H1 (cell line): ENCODE results near the gene CHST9.

ENCODE experiments used
- CREB1 ChIP-seq: IDR thresholded peaks from 2 replicates; pipeline ENCODE4 v1.6.1; 2012; ENCODE audit warnings: inconsistent platforms
- JUN ChIP-seq: IDR thresholded peaks from 2 replicates; pipeline ENCODE4 v1.6.1; 2011; ENCODE audit warnings: low read depth, mild to moderate bottlenecking, improper control_type of control experiment, low read length
- KDM1A ChIP-seq: fragments of 200-600, 300-600 bp; sonication (generic); IDR thresholded peaks from 2 replicates; pipeline ENCODE4 v1.7.1; 2016; ENCODE audit warnings: mild to moderate bottlenecking, low read length, borderline replicate concordance
- KDM4A ChIP-seq: IDR thresholded peaks from one replicate; pipeline ENCODE4 v1.7.1; 2012; ENCODE audit warnings: low read depth, mild to moderate bottlenecking, moderate library complexity, low read length, inconsistent platforms; ENCODE audit not compliant: severe bottlenecking
- POLR2A ChIP-seq, 2 experiments: IDR thresholded peaks; 1 replicate in 1 of 2; 2 replicates in 1 of 2; pipeline ENCODE4 v1.6.1; 2011; ENCODE audit warnings: low read depth in 2 of 2, low read length in 2 of 2, mild to moderate bottlenecking in 2 of 2; ENCODE audit errors: control extremely low read depth in 1 of 2
- RAD21 ChIP-seq, 2 experiments: IDR thresholded peaks in 1 of 2; conservative IDR thresholded peaks in 1 of 2; 2 replicates each; pipeline ENCODE4 v1.6.1; 2011; ENCODE audit warnings: low read depth in 2 of 2, low read length in 2 of 2, improper control_type of control experiment in 1 of 2, inconsistent platforms in 1 of 2, mild to moderate bottlenecking in 1 of 2, moderate library complexity in 1 of 2
- TAF1 ChIP-seq: IDR thresholded peaks from 2 replicates; pipeline ENCODE4 v1.6.1; 2011; ENCODE audit warnings: mild to moderate bottlenecking, low read depth, low read length
- ZNF274 ChIP-seq: IDR thresholded peaks from 2 replicates; pipeline ENCODE4 v1.7.0; 2012; ENCODE audit warnings: low read length, borderline replicate concordance; ENCODE audit errors: extremely low read depth
- TF ChIP-seq, protein P1 (sequence below), 3 experiments: IDR thresholded peaks; 1 replicate in 2 of 3; 2 replicates in 1 of 3; pipeline versions ENCODE4 v1.5.1 to v1.6.1; 2011; ENCODE audit warnings: low read length in 3 of 3, mild to moderate bottlenecking in 3 of 3, inconsistent platforms in 2 of 3, low read depth in 1 of 3, moderate library complexity in 1 of 3; ENCODE audit not compliant: insufficient read depth in 1 of 3; ENCODE audit errors: control extremely low read depth in 1 of 3

DNA sequence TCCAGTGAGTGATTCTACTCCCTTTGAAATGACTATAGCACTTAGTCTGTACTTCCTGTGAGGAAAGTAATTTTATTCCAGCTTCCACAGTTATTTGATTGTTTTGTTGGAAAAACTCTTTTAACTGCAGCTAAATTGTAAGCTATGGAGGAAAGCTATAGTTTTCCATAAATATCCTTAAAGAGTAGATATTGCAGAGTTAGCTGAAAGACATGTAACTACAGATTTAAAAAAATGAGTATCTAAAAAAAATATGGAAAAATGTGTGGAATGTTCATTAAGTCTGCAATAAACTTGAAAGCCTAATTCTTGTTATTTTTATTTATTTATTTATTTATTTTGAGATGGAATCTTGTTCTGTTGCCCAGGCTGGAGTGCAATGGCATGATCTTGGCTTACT lies 262.8 kb downstream of the CHST9 start:
- TF ChIP-seq ZNF274, result no peak
- no peak for TF ChIP-seq JUN
- TF ChIP-seq RAD21 (IDR thresholded peaks at IDR 0.05 in 1 of 2, conservative IDR thresholded peaks at IDR 0.05 in 1 of 2; ENCODE audit: low read depth in 2 of 2, low read length in 2 of 2), result no peak
- TF ChIP-seq TAF1, result no peak
- no peak for TF ChIP-seq POLR2A (IDR thresholded peaks at IDR 0.05; ENCODE audit: control extremely low read depth in 1 of 2, low read depth in 2 of 2, low read length in 2 of 2)
- no peak for TF ChIP-seq CREB1
- TF ChIP-seq KDM4A, result no peak
- TF ChIP-seq, protein P1, sequence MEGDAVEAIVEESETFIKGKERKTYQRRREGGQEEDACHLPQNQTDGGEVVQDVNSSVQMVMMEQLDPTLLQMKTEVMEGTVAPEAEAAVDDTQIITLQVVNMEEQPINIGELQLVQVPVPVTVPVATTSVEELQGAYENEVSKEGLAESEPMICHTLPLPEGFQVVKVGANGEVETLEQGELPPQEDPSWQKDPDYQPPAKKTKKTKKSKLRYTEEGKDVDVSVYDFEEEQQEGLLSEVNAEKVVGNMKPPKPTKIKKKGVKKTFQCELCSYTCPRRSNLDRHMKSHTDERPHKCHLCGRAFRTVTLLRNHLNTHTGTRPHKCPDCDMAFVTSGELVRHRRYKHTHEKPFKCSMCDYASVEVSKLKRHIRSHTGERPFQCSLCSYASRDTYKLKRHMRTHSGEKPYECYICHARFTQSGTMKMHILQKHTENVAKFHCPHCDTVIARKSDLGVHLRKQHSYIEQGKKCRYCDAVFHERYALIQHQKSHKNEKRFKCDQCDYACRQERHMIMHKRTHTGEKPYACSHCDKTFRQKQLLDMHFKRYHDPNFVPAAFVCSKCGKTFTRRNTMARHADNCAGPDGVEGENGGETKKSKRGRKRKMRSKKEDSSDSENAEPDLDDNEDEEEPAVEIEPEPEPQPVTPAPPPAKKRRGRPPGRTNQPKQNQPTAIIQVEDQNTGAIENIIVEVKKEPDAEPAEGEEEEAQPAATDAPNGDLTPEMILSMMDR (IDR thresholded peaks at IDR 0.05; ENCODE audit: control extremely low read depth in 1 of 3, insufficient read depth in 1 of 3, low read depth in 1 of 3, low read length in 3 of 3), result no peak
- no peak for TF ChIP-seq KDM1A
